Measurements from ENCODE around the gene C6orf163.
"Not testable (repeated sequence)": the region's sequence is repeated elsewhere in the genome, so short reads cannot be mapped to it uniquely, and the experiment has no call there.

Gene C6orf163

GRCh38 chr6:87344731-87345130 lies at the start of gene C6orf163:
Gene C6orf163 (plus strand): TSS chr6:87344813. CDS start chr6:87345100, 287 bp downstream.
- no peak for TF ChIP-seq CTCF (IDR thresholded peaks at IDR 0.05; ENCODE audit: low read depth, low read length, missing control alignments)
- H3K4me3 ChIP-seq (ENCODE audit: low read depth, low read length), result no peak within 1 kb of the TSS
- no peak for DNase-seq (ENCODE audit: low read depth)

- no peak for DNase-seq (ENCODE audit: low read depth)
- H3K4me3 ChIP-seq (ENCODE audit: low read depth, low read length), result no peak overlapping the region
- TF ChIP-seq CTCF (IDR thresholded peaks at IDR 0.05; ENCODE audit: low read depth, low read length, missing control alignments), result no peak
Measured at GRCh38 chr6:87297119-87297518, 47.5 kb upstream of the C6orf163 start.

GRCh38 chr6:87301277-87301676 lies 43.3 kb upstream of the C6orf163 start:
- DNase-seq (ENCODE audit: low read depth); H3K4me3 ChIP-seq (ENCODE audit: low read depth, low read length): not testable (repeated sequence)

- no peak overlapping the region for H3K4me3 ChIP-seq (ENCODE audit: low read depth, low read length)
- TF ChIP-seq CTCF (IDR thresholded peaks at IDR 0.05; ENCODE audit: low read depth, low read length, missing control alignments), result no peak
- DNase-seq (ENCODE audit: low read depth), result no peak
Measured at GRCh38 chr6:87308970-87309369, 35.6 kb upstream of the C6orf163 start.

- no peak for TF ChIP-seq CTCF (IDR thresholded peaks at IDR 0.05; ENCODE audit: low read depth, low read length, missing control alignments)
Measured at GRCh38 chr6:87312860-87313259, 31.8 kb upstream of the C6orf163 start.

GRCh38 chr6:87315071-87315470 lies 29.5 kb upstream of the C6orf163 start:
- no peak for DNase-seq (ENCODE audit: low read depth)
- H3K4me3 ChIP-seq (ENCODE audit: low read depth, low read length), result no peak overlapping the region
- no peak for TF ChIP-seq CTCF (IDR thresholded peaks at IDR 0.05; ENCODE audit: low read depth, low read length, missing control alignments)

More at GRCh38 chr6:87312860-87313259, 31.8 kb upstream of the C6orf163 start:
- no peak overlapping the region for H3K4me3 ChIP-seq (ENCODE audit: low read depth, low read length)
- no peak for DNase-seq (ENCODE audit: low read depth)

- TF ChIP-seq CTCF (IDR thresholded peaks at IDR 0.05; ENCODE audit: low read depth, low read length, missing control alignments), result no peak
- DNase-seq (ENCODE audit: low read depth), result no peak
- H3K4me3 ChIP-seq (ENCODE audit: low read depth, low read length), result no peak overlapping the region
Measured at GRCh38 chr6:87319271-87319987, 25.2 kb upstream of the C6orf163 start.
